ENCODE data around the gene KRT1. TPM values are rescaled to one million over a fixed set of nuclear protein-coding genes. Genes with fewer than 3 reads are reported as not detected.

KRT1 gene
- total and polyA plus RNA-seq, 4 experiments from 2014 or later, result 0.67 to 25.5 (median 21.0) TPM; not detected in 1

DNA sequence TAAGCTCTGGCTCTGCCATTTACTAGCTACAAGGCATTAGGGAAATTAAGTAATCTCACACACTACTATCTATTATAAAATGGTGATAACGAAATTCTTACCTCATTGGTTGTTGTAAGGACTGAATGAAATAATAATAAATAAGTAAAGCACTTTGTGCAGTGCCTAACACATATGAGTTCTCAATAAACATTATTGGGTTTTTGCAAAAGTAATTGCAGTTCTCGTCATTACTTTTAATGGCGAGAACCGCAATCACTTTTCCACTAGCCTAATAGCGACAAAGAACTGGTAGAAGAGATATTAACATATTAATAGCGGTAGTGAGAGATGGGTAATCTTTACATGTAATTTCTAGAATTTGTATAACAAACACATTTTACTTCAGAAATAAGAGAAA lies 13.9 kb upstream of the KRT1 start:
- Histone ChIP-seq H3K36me3 (ENCODE audit: insufficient read depth, low read length) (no peaks in the 10 kb centered on the region), H3K27ac (ENCODE audit: low read depth, low read length) (no peak overlapping the region), H3K4me1 (ENCODE audit: insufficient read depth, low read length) (peaks cover 15% of the 10 kb centered on the region), H3K27me3 (ENCODE audit: insufficient read depth, low read length) (no peaks in the 10 kb centered on the region), H3K4me3 (ENCODE audit: low read length in 2 of 2) (no peak overlapping the region), H3K9me3 (ENCODE audit: control insufficient read depth in 1 of 2, low read length in 2 of 2) (no peaks in the 10 kb centered on the region)
- DNase-seq, result no peak
- no peaks in the 10 kb centered on the region for H3K9me3 Mint-ChIP-seq
- intact Hi-C loops (cut with micrococcal nuclease), result loop anchor here (5.0 kb wide), 1 partner anchor 47 kb away; no protein-coding TSS in a partner anchor
- H3K4me3 Mint-ChIP-seq, result no peak overlapping the region
- peak overlapping the region in 1 of 7 donors; percentile 12 for H3K27ac Mint-ChIP-seq
- ChIA-PET POLR2A (ENCODE audit: partially characterized antibody) (no interaction called here), CTCF (ENCODE audit: partially characterized antibody) (interaction anchor here (0.5 kb wide), 1 partner anchor 9 kb away, joined by 3 read pairs; no protein-coding TSS in a partner anchor)
- H3K4me1 Mint-ChIP-seq, result peaks cover 9 to 34% (median 18%) of the 10 kb centered on the region in 4 donors
- no peaks in the 10 kb centered on the region for H3K36me3 Mint-ChIP-seq
- H3K27me3 Mint-ChIP-seq, result peaks cover 13 to 22% of the 10 kb centered on the region in 2 donors

GRCh38 chr12:52693261-52693660 lies 13.1 kb upstream of the KRT1 start:
- CTCF ChIA-PET (ENCODE audit: partially characterized antibody), result interaction anchor here (1.2 to 1.6 kb wide), 2 partner anchors 84 to 186 kb away, joined by 3 to 4 read pairs; no protein-coding TSS in a partner anchor
- peaks cover 9 to 34% (median 18%) of the 10 kb centered on the region in 4 donors for H3K4me1 Mint-ChIP-seq
- DNase-seq, result no peak
- H3K4me1 ChIP-seq (ENCODE audit: insufficient read depth, low read length), result peaks cover 15% of the 10 kb centered on the region
- no peaks in the 10 kb centered on the region for H3K36me3 Mint-ChIP-seq
- H3K36me3 ChIP-seq (ENCODE audit: insufficient read depth, low read length), result no peaks in the 10 kb centered on the region
- POLR2A ChIA-PET (ENCODE audit: partially characterized antibody), result no interaction called here
- H3K4me3 ChIP-seq (ENCODE audit: low read length in 2 of 2), result no peak overlapping the region
- peak overlapping the region in 2 of 7 donors; percentile 16 to 30 for H3K27ac Mint-ChIP-seq
- no peak overlapping the region for H3K27ac ChIP-seq (ENCODE audit: low read depth, low read length)
- intact Hi-C loops (cut with micrococcal nuclease), result loop anchor here (5.0 kb wide), 1 partner anchor 46 kb away; no protein-coding TSS in a partner anchor
- H3K4me3 Mint-ChIP-seq, result peak overlapping the region in 2 of 8 donors; percentile 51 to 63
- H3K9me3 Mint-ChIP-seq, result no peaks in the 10 kb centered on the region
- H3K27me3 ChIP-seq (ENCODE audit: insufficient read depth, low read length), result no peaks in the 10 kb centered on the region
- H3K9me3 ChIP-seq (ENCODE audit: control insufficient read depth in 1 of 2, low read length in 2 of 2), result no peaks in the 10 kb centered on the region
- H3K27me3 Mint-ChIP-seq, result peaks cover 10 to 22% of the 10 kb centered on the region in 2 donors

GRCh38 chr12:52692254-52692653 lies 12.0 kb upstream of the KRT1 start:
- H3K4me3 ChIP-seq (ENCODE audit: low read length in 2 of 2), result no peak overlapping the region
- Mint-ChIP-seq H3K27me3 (peaks cover 4 to 19% of the 10 kb centered on the region in 2 donors), H3K4me1 (peaks cover 11 to 39% (median 23%) of the 10 kb centered on the region in 4 donors), H3K36me3 (no peaks in the 10 kb centered on the region), H3K27ac (peak overlapping the region in 1 of 7 donors; percentile 87), H3K9me3 (no peaks in the 10 kb centered on the region), H3K4me3 (peak overlapping the region in 4 of 8 donors; percentile 31 to 63 (median 49))
- no peak overlapping the region for H3K27ac ChIP-seq (ENCODE audit: low read depth, low read length)
- peaks cover 15% of the 10 kb centered on the region for H3K4me1 ChIP-seq (ENCODE audit: insufficient read depth, low read length)
- no peaks in the 10 kb centered on the region for H3K27me3 ChIP-seq (ENCODE audit: insufficient read depth, low read length)
- no peaks in the 10 kb centered on the region for H3K36me3 ChIP-seq (ENCODE audit: insufficient read depth, low read length)
- no peak for DNase-seq
- intact Hi-C loops (cut with micrococcal nuclease), result loop anchor here (5.0 kb wide), 1 partner anchor 45 kb away; no protein-coding TSS in a partner anchor
- ChIA-PET CTCF (ENCODE audit: partially characterized antibody) (interaction anchor here (1.2 to 1.6 kb wide), 2 partner anchors 83 to 187 kb away, joined by 3 to 4 read pairs; no protein-coding TSS in a partner anchor), POLR2A (ENCODE audit: partially characterized antibody) (interaction anchor here (1.0 kb wide), 1 partner anchor 11 kb away, joined by 3 read pairs; no protein-coding TSS in a partner anchor)
- H3K9me3 ChIP-seq (ENCODE audit: control insufficient read depth in 1 of 2, low read length in 2 of 2), result no peaks in the 10 kb centered on the region

DNA sequence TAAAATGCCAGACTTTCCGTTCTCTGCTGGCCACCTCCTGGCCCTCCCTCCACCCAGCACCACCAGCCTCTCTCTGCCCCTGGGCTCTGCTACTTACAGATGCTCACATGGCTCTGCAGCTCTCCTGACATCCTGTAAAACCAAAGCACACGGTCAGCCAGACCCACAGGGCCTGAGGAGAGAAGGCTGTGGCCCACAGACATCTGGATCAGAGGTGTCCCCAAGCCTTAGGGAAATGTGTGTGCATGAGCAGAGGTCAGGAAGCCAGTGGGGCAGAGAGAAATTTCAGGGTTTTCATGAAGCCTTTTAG lies 11.6 kb upstream of the KRT1 start:
- no peaks in the 10 kb centered on the region for H3K9me3 Mint-ChIP-seq
- no peak for DNase-seq
- POLR2A ChIA-PET (ENCODE audit: partially characterized antibody), result interaction anchor here (0.6 to 1.3 kb wide), 4 partner anchors 10 to 130 kb away, joined by 3 to 5 read pairs (median 4); no protein-coding TSS in a partner anchor
- H3K27me3 ChIP-seq (ENCODE audit: insufficient read depth, low read length), result no peaks in the 10 kb centered on the region
- H3K36me3 Mint-ChIP-seq, result no peaks in the 10 kb centered on the region
- peaks cover 11 to 39% (median 23%) of the 10 kb centered on the region in 4 donors for H3K4me1 Mint-ChIP-seq
- H3K27ac ChIP-seq (ENCODE audit: low read depth, low read length), result no peak overlapping the region
- no peaks in the 10 kb centered on the region for H3K36me3 ChIP-seq (ENCODE audit: insufficient read depth, low read length)
- intact Hi-C loops (cut with micrococcal nuclease), result loop anchor here (2.0 to 5.0 kb wide), 2 partner anchors 44 to 105 kb away; no protein-coding TSS in a partner anchor
- H3K9me3 ChIP-seq (ENCODE audit: control insufficient read depth in 1 of 2, low read length in 2 of 2), result no peaks in the 10 kb centered on the region
- peak overlapping the region; percentile 89 to 95 (median 94) for H3K4me3 Mint-ChIP-seq
- CTCF ChIA-PET (ENCODE audit: partially characterized antibody), result interaction anchor here (0.9 to 1.6 kb wide), 3 partner anchors 47 to 188 kb away, joined by 3 to 4 read pairs (median 3); no protein-coding TSS in a partner anchor
- H3K4me3 ChIP-seq (ENCODE audit: low read length in 2 of 2), result peak overlapping the region; percentile 46 to 49
- H3K4me1 ChIP-seq (ENCODE audit: insufficient read depth, low read length), result peaks cover 15% of the 10 kb centered on the region
- H3K27ac Mint-ChIP-seq, result peak overlapping the region in 6 of 7 donors; percentile 58 to 89 (median 84)
- peaks cover 2 to 17% of the 10 kb centered on the region in 2 donors for H3K27me3 Mint-ChIP-seq

DNA sequence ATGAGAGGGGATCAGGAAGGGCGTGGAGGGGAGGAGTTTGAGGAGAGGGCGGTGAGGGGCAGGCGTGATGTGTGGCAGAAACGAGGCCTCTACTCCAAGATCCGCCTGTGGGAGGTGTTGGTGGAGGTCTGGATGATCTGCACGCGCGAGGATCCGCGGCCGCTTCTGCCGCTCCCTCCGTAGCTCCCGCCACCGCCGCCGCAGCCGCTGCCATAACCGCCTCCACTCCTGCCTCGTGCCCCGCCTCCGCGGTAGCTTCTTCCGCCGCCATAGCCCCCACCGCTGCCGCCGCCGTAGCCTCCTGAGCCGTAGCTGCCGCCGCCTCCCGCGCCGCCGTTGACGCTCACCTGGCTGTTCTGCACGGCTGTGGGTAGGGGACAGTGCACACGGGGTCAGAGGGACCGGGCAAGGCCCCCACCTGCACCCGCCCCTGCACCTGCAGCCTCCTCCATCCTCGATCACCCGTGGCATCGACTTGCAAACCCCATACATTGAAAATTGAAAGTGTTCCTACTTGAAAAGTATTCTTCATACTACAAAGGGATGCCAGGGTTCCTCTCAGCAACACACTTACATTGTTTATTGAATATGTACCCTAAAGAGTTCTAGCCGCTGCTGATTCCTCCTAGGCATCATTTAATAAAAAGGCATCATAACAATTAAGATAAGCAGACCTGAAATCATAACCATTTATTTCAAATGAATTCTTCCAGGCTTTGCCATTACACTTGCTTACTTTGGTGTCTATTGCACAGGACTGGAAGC lies 11.1 kb upstream of the KRT1 start:
- peak overlapping the region; percentile 46 to 49 for H3K4me3 ChIP-seq (ENCODE audit: low read length in 2 of 2)
- H3K27ac ChIP-seq (ENCODE audit: low read depth, low read length), result no peak overlapping the region
- ChIA-PET CTCF (ENCODE audit: partially characterized antibody) (interaction anchor here (0.5 to 1.6 kb wide), 5 partner anchors 46 to 289 kb away, joined by 3 to 4 read pairs (median 3); no protein-coding TSS in a partner anchor), POLR2A (ENCODE audit: partially characterized antibody) (interaction anchor here (0.6 to 1.4 kb wide), 8 partner anchors 10 to 577 kb away, joined by 3 to 5 read pairs (median 3); partner anchors contain the start of gene ESPL1)
- Mint-ChIP-seq H3K27ac (peak overlapping the region in 6 of 7 donors; percentile 58 to 89 (median 84)), H3K9me3 (no peaks in the 10 kb centered on the region), H3K4me3 (peak overlapping the region; percentile 89 to 95 (median 94)), H3K4me1 (peaks cover 11 to 39% (median 23%) of the 10 kb centered on the region in 4 donors), H3K27me3 (peaks cover 2 to 19% of the 10 kb centered on the region in 2 donors), H3K36me3 (no peaks in the 10 kb centered on the region)
- H3K9me3 ChIP-seq (ENCODE audit: control insufficient read depth in 1 of 2, low read length in 2 of 2), result no peaks in the 10 kb centered on the region
- no peaks in the 10 kb centered on the region for H3K27me3 ChIP-seq (ENCODE audit: insufficient read depth, low read length)
- intact Hi-C loops (cut with micrococcal nuclease), result loop anchor here (2.0 to 5.0 kb wide), 2 partner anchors 44 to 104 kb away; no protein-coding TSS in a partner anchor
- peaks cover 15% of the 10 kb centered on the region for H3K4me1 ChIP-seq (ENCODE audit: insufficient read depth, low read length)
- H3K36me3 ChIP-seq (ENCODE audit: insufficient read depth, low read length), result no peaks in the 10 kb centered on the region
- peak; percentile 49 to 57 (median 55) for DNase-seq

DNA sequence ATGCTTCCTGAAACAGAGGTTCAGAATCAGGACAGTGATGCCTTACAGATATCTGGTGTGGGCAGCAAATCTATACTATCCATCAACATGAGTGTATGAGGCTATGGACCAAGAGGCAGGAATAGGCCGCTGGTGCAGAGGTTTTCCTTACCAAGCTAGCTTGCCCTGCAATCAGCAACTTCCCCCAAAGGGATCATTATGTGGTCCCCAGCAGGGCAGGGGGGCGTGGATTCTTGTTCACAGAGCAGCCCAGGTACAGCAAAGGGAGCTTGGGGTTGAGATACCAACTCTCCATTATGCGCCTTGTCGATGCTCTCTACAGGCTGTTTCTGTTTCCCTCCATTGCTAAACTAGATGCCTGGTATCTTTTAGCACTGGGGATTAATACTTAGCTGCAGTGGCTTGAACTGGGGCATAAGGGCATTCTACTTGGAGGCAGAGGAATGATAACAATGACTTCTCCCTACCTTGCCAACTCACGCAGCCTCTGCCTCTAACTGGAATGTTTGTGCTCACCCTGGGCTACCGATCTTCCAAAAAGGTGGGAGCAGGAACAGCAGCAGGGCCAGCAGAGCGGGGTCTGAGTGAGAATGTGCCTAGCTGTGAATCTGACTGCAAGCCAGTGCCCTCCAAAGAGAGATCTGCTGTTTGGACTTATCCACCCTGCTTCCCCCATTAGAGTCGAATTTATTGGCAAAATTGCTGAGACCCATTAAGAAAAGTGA lies 10.3 kb upstream of the KRT1 start:
- H3K27me3 ChIP-seq (ENCODE audit: insufficient read depth, low read length), result no peaks in the 10 kb centered on the region
- Mint-ChIP-seq H3K9me3 (no peaks in the 10 kb centered on the region), H3K36me3 (no peaks in the 10 kb centered on the region), H3K27ac (peak overlapping the region in 5 of 7 donors; percentile 77 to 89 (median 86)), H3K27me3 (peaks cover 0 to 13% of the 10 kb centered on the region in 2 donors), H3K4me1 (peaks cover 11 to 39% (median 23%) of the 10 kb centered on the region in 4 donors), H3K4me3 (peak overlapping the region; percentile 89 to 95 (median 94))
- no peaks in the 10 kb centered on the region for H3K36me3 ChIP-seq (ENCODE audit: insufficient read depth, low read length)
- H3K4me1 ChIP-seq (ENCODE audit: insufficient read depth, low read length), result peaks cover 15% of the 10 kb centered on the region
- ChIA-PET POLR2A (ENCODE audit: partially characterized antibody) (interaction anchor here (0.6 to 1.4 kb wide), 5 partner anchors 44 to 132 kb away, joined by 3 to 5 read pairs (median 3); no protein-coding TSS in a partner anchor), CTCF (ENCODE audit: partially characterized antibody) (interaction anchor here (0.5 to 1.0 kb wide), 3 partner anchors 105 to 289 kb away, joined by 3 read pairs; no protein-coding TSS in a partner anchor)
- H3K9me3 ChIP-seq (ENCODE audit: control insufficient read depth in 1 of 2, low read length in 2 of 2), result no peaks in the 10 kb centered on the region
- no peak overlapping the region for H3K27ac ChIP-seq (ENCODE audit: low read depth, low read length)
- peak overlapping the region in 1 of 2 donors; percentile 49 for H3K4me3 ChIP-seq (ENCODE audit: low read length in 2 of 2)
- DNase-seq, result no peak
- intact Hi-C loops (cut with micrococcal nuclease), result loop anchor here (2.0 to 5.0 kb wide), 2 partner anchors 43 to 104 kb away; no protein-coding TSS in a partner anchor

Measured in CD4-positive, alpha-beta memory T cell (primary cell).